Jurkat, Clone E6-1 (cell line): ENCODE data around the gene RPL3.

ENCODE experiments used
- DNase-seq: peaks from one replicate; pipeline ENCODE4 v3.0.0-alpha.2; 2011; ENCODE audit warnings: low read depth, low spot score
- H3K4me3 ChIP-seq: 2 replicates; pipeline ENCODE4 v1.5.1; 2011; ENCODE audit warnings: mild to moderate bottlenecking, low read length, control low read depth, moderate library complexity

RPL3 gene

DNA sequence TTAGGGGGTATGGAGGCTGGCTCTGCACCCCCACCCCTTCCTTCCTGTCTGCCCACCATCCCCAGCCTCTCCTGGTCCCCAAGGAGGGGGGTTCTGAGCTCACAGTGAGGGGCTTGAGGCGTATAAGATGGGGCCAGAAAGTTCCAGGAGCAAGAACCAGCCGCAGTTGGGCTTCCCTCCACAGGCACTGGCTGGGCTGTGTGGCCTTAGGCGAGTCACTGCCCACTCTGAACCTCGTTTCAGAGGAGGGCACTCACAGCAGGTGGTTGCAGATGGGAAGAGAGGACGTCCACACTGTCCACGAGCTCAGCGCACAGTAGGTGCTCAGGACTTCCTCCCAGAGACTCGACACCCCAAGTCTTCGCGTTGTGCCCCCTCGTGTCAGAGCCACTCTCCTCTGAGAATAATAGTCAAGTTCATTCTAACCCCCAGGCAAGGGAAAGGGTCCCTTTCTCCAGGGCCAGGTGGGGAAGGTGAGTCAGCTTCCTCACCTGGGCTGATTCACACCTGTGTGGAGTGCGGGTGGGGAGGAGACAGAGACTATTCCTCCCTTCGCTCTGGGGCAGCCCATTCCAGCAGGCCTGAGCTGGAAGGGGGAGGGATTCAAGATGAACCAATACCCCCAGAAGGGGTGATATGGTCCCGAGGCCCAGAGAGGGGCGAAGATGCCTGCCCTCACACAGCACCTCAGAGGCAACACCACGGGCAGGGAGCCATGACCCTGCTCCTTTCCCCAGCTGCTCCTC, 29.3 kb downstream of the RPL3 start:
- no peak for DNase-seq
- H3K4me3 ChIP-seq: no peak overlapping the region

DNA sequence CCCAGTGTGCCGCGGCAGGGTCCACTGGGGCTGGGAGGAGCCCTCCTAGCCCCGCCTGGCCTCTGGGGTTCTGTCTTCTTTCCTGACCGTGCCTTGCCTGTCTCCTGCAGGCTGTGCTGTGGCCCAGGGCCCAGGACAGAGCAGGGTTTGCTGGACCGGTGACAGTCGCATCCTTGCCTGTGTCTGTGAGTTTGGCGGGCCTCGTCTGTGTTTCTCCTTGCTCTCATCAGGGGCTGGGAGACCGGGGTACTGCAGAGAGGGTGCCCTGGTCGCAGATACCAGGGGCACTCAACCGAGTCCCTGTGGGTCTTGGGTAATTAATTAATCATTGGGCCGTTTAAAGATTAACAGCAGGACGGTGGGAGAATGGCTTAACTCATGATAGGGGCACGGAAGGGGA, 29.9 kb downstream of the RPL3 start:
- no peak overlapping the region for H3K4me3 ChIP-seq
- DNase-seq: no peak

DNA sequence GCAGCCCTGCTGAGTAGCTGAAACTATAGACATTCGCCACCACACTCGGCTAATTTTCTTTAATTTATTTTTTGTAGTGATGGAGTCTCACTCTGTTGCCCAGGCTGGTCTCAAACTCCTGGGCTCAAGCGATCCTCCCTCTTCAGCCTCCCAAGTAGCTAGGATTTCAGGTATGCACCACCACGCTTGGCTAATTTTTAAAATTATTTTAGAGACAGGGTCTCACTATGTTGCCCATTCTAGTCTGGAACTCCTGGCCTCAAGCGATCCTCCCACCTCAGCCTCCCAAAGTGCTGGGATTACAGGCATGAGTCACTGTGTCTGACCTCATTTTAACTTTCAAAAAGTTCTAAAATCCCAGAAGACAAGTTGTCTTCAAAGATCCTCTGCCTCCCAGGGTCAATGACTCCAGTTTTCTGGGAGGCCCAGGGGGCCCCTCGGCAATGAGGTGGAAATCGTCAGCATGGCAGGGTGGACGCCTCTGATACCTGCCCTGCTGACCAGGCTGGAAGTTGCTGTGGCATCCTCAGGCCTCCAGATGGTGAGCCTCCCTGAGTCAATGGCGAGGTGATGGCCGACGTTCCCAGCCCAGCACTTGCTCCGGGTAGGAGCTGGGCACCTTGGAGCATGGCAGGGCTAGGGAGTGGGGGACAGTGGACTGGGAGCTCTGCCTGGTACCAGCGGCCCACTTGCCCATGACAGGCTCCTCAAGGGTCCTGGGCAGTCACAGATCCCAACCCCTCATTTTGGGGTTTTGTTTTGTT, 31.1 kb downstream of the RPL3 start:
- H3K4me3 ChIP-seq: no peak overlapping the region
- DNase-seq: no peak

DNA sequence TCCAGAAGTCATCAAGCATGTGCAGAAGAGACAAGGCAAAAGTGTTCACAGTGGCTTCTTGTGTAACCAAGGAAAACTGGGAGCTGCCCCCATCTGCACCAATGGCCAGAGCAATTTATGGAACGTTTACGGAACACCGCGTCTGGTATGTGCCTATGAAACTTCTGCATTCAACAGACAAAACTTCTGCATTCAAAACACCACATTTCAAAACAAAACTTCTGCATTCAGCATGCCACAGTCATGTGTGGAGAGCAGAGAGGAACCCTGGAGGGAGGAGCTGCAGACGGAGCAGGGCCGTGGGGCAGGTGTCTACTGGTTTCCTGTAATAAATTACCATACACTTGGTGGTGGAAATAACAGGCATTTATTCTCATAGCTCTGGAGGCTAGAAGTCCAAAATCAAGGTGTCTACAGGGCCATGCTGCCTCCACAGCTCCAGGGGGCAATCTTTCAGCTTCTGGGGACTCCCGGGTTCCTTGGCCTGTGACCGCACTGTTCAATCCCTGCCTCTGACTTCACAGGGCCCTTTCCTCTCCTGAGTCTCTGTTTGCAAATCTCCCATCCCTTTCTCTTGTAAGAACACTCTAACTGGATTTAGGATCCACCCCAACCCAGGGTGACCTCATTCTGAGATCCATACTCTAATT, 32.2 kb downstream of the RPL3 start:
- DNase-seq: no peak
- no peak overlapping the region for H3K4me3 ChIP-seq

DNA sequence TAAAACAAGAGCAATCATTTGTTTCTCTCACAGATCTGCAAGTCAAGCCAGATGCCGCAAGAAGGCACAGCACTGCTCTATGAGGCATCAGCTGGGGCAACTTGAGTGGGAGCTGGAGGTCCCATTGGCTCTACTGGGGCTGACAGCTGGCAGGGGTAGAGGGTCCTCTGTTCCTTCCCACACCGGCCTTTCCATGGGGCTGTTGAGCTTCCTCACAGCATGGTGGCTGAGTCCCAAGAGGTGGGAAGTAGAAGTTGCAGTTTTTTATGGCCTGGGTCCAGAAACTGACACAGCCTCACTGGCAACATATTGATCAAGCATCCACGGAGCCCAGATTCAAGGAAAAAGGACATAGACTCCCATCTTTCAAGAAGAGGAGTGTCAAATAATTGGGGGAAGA, 34.4 kb downstream of the RPL3 start:
- no peak overlapping the region for H3K4me3 ChIP-seq
- no peak for DNase-seq

DNA sequence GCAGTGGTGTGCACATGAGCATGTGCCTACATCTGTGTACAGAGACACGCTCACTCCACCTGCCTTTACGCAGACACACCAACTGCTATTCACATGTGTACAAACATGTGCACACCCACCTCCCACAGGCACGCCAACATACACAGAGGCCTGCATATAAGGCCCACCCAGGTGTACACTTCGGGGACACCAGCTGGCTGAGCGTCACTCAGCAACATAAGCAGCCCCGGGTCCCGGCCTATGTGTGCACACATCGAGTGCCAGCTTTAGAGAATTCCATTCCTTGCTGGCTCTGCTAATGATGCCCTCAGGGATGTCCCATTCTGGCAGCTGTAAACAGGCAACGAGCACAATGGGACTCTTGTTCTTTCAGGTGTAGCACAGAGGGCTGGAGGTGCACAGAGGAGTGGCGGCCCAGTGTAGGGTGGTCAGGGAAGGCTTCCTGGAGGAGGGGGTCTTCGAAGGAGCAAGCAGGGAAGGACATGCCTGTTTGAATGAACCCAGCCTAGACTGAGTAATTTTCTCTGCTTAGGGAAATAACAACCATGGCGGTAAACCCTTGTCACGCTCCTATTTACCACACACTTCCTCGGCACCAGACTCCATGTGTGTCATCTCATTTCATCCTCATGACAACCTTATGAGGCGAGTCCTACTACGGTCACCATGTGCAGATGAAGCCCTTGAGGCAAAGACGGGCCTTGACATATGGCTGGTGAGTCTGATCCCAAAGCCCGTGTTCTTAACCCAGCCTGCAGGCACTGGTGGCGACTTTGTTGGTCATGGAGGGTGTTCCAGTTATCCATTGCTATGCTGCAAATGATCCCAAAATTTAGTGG, 35.1 kb downstream of the RPL3 start:
- no peak overlapping the region for H3K4me3 ChIP-seq
- no peak for DNase-seq

DNA sequence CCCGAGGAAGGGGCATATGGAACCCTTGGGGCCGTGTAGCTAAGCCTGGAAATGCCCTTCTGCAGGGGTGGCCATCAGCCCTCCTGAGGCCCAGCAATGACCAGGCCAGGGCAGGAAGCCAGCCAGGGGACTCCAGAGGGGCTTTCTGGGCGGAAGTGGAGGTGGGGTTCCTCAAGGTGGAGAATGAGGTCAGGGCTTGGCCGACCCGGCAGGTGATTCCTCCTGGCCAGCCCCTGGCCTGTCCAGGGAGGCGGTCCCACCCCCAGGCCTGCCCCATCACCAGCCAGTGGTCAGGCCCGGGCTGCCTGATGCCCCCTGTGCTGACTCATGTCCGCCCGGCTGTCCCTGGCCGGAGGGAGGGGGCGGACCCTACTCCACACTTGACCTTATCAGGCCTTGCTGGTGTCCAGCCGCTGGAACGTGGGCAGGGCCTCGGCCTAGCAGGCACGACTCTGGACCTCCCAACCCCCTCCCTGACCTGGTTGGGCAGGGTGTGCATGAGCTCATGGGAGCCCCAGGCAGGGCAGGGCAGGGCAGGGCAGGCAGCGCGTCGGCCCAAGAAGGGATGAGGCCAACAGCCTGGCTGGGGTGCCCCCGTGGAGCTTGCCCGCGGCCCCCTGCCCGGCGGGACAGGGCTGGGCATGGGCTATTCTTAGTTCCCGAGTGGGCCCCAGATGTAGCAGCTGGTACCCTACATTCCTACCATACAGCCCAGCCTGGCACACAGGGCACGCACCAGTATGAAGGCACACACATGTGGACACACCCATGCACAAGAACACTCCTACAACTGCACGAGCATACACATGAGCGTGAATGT, 35.9 kb downstream of the RPL3 start:
- no peak overlapping the region for H3K4me3 ChIP-seq
- no peak for DNase-seq

DNA sequence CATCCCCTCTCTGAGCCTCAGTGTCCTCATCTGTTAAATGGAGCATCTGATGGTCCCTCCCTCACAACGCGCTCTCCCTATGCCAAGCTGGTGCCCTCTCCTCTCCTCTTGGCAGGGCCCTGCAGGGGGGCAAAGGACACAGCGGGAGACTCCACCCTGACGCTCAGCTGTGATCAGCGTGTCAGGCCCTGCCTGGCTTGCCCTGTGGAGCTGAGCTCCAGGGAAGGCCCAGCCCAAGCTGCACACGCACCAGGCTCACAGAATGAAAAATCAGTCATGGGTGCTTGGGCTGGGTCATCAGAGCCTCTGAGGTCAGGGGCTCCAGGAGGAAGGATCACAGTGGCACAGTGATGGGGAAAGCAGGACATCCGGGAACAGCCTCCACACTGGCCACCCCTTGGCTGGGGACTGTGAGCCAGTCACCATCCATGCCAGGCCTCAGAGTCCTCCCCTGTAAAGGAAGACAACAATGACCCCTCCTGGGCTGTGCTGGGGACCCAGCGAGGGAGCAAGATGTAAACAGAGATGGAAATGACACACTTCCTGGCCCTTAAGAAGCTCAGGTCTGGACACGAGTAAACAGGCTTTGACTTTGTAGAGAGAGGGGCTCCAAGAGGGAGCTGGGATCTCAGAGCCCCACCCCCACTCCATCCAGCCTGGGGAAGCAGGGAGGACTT, 36.6 kb downstream of the RPL3 start:
- no peak overlapping the region for H3K4me3 ChIP-seq
- DNase-seq: no peak

DNA sequence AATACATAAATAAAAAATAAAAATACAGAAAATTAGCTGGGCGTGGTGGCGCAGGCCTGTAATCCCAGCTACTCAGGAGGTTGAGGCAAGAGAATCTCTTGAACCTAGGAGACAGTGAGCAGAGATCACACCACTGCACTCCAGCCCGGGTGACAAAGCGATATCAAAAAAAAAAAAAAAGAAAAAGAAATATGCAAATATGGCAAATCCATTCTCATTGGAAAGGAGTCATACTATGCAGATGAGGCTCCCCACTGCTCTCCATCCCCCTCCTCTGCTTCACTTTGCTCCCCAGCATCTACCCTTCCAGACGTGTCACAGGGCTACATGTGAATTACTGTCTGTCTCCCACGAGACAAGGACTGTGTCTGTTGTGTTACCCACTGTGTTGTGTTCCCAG, 38.3 kb downstream of the RPL3 start:
- no peak for DNase-seq
- no peak overlapping the region for H3K4me3 ChIP-seq

DNA sequence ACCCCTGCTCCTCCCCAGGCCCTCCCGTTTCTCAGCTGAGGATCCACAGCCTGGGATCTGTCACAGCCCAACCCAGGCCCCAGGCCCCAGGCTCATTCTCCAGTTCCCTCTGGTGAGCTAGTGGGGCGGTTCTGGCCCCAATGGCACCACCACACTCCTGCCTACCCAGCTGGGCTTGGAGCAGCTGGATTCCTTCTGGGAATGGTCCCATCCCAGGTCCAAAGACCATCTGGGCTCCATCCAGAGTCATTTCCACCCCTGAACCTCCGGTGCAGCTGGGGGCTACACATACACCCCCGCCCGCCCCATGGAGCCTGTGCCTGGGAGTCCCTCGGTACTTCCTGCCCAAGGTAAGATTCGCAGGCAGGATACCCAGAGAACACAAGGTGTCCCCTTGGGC, 39.2 kb downstream of the RPL3 start:
- no peak overlapping the region for H3K4me3 ChIP-seq
- DNase-seq: no peak

DNA sequence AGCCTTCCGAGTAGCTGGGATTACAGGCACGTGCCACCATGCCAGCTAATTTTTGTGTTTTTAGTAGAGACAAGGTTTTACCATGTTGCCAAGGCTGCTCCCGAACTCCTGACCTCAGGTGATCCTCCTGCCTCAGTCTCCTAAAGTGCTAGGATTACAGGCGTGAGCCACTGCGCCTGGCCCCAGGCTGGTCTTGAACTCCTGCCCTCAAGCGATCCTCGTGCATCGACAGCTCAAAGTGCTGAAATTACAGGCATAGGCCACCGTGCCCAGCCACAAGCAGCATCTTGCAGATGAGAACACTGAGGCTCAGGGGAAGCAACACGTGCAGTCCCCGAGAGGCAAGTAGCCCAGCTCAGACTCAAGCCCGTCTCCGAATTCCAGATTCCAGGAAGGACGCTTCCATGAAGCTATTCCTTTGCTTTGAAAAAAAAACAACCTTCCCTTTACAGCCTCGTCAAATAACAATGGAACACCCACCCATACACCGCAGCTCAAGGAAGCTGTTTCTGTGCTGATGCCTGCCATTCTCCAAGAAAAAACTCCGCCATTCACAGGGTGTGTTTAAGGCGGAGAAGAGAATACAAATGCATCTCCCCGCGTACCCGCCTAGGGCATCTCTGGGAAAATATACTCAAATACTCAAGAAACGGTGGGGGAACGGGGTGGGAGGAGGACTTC, 40.1 kb downstream of the RPL3 start:
- DNase-seq: no peak
- no peak overlapping the region for H3K4me3 ChIP-seq

DNA sequence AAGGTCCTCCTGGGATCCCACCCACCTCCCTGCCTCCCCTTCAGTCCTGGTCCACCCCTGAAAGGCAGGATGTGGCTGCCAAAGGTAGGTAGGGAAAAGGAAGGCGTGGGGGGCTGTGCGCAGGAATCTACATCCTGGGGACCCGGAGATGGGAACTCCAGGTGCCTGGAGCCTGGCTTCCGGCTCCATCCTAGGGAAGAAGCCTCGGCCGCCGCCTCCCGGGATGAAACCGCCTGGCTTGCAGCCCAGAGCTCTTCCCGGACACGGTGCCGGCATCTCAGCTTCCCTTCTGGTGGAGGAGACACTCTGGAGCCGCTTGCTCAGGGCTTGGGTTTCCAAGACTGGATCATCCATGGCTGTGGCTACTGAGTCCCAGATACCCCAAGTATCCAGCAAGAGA, 41.4 kb downstream of the RPL3 start:
- H3K4me3 ChIP-seq: no peak overlapping the region
- no peak for DNase-seq

DNA sequence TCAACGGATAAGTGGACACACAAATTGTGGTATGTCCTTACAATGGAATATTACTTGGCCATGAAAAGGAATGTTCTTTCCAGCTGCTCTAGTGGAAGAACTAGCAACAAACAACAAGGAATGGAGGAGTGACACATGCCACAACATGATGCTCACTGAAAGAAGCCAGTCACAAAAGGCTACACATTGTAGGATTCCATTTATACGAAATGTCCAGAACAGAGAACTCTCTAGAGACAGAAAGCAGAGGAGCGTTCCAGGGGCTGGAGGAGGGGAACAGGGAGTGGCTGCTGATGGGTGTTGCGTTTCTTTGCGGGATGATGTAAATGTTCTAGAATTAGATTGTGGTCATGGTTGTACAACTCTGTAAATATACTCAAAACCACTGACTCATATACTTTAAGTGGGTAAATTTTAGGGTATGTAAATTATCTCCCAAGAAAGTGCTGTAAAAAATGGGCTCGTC, 42.2 kb downstream of the RPL3 start:
- no peak for DNase-seq
- H3K4me3 ChIP-seq: no peak overlapping the region

DNA sequence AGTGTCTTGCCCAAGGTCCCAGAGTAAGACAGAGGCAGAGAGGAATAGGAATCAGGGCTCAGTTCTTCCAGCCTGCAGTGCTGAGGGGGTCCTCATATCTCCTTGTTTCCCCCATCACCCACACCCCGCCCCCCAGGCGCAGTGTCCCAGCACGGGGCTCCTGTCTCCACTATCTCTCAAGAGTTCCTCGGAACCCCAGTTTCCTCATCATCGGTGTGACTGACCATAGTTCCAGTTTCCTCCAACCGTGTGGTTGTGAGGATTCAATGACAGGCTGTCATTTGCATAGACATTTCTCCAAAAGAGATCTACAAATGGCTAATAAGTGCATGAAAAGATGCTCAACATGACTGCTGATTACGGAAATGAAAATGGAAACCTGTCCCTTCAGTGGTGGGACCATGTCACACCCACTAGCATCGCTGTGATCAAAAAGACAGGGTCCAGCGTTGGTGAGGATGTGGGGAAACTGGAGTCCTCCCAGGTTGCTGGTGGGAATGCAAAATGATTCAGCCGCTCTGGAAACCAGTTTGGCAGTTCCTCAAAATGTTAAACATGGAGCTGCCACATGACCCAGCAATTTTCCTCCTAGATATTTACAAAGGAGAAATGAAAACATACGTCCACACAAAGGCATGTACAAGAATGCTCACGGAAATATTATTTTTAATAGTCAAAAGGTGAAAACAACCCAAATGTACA, 42.8 kb downstream of the RPL3 start:
- no peak for DNase-seq
- no peak overlapping the region for H3K4me3 ChIP-seq

DNA sequence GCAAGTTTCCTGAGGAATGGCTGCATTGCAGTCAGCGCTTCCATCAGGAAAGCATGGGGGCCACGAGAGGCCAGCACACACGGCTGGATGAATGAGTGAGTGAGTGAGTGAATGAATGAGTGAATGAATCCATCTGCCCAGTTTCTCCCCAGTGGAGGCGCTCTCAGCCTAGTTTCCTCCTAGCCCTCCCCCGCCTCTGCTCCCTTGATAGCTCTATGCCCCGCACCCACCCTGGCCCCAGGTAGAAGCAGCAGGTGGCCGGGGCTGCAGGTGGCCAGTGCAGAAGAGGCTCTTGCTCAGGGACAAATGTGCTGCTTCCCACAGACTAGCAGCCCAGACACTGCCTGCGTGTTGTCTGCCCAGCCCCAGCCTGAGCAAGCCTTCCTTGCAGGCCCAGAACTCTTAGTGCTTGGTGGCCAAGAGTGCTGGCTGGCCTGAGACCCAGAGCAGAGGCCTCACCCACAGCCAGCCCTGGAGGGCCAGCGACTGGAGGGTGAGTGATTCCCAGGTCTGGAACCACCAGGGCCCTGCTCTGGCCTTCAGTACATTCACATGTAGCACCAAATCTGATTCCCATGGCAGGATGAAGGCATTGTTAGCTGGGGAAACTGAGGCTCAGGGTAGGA, 43.5 kb downstream of the RPL3 start:
- H3K4me3 ChIP-seq: no peak overlapping the region
- no peak for DNase-seq
